HepG2 (cell line): ENCODE data around the gene THRAP3. TPM values are rescaled to one million over a fixed set of nuclear protein-coding genes. Genes with fewer than 3 reads are reported as not detected.

Source experiments
- ARID5B ChIP-seq: IDR thresholded peaks from 2 replicates; pipeline ENCODE4 v1.4.0; 2020; ENCODE audit warnings: mild to moderate bottlenecking, missing genetic modification reagents
- PCBP2 ChIP-seq: fragments of 200-400 bp; formaldehyde crosslinking; optimal IDR thresholded peaks from 2 replicates; pipeline ENCODE3; 2018; ENCODE audit warnings: low read length, low read depth; ENCODE audit not compliant: poor library complexity, severe bottlenecking
- ZNF570 ChIP-seq: sonication (generic); formaldehyde crosslinking; IDR thresholded peaks from 2 replicates; pipeline ENCODE4 v1.4.0; 2020; ENCODE audit warnings: mild to moderate bottlenecking, missing genetic modification reagents, borderline replicate concordance
- ZSCAN12 ChIP-seq: sonication (generic); formaldehyde crosslinking; IDR thresholded peaks from 2 replicates; pipeline ENCODE4 v1.9.0; 2021; ENCODE audit warnings: mild to moderate bottlenecking, missing genetic modification reagents
- polyA plus RNA-seq, 8 experiments: library from polyadenylated mRNA; depleted of rRNA in 3 of 8; stranded (reverse) in 7 of 8; unstranded in 1 of 8; fragments of >200 nt; fragmentation: Illumina TruSeq in 4 of 8; extraction: Trizol in 4 of 8; gene quantifications; 2 replicates each; pipeline versions ENCODE4 v1.2.1 to v1.2.3, GENCODE V29; 2011 to 2016; ENCODE audit warnings: low read depth in 4 of 8, missing spikeins in 1 of 8, mixed read lengths in 1 of 8; ENCODE audit not compliant: insufficient read depth in 1 of 8
- total RNA-seq, 5 experiments: library from RNA; depleted of rRNA; stranded (reverse); fragments of >200 nt; fragmentation: Illumina TruSeq; extraction: Trizol; gene quantifications; 2 replicates each; pipeline ENCODE4 v1.2.3, GENCODE V29; 2016; ENCODE audit warnings: low read depth in 1 of 5
- TF ChIP-seq, protein P1 (sequence below): sonication (generic); formaldehyde crosslinking; IDR thresholded peaks from 2 replicates; pipeline ENCODE4 v1.4.0; 2020; ENCODE audit warnings: missing genetic modification reagents

THRAP3 gene
- total and polyA plus RNA-seq, 2 of the 13 experiments (the other 11 are each of a cell fraction or from before 2014, with no cell fraction given) = 45.0 to 92.6 TPM

- TF ChIP-seq ARID5B (no peak), PCBP2 (no peak), ZNF570 (CRISPR knock-in tag) (no peak), ZSCAN12 (CRISPR knock-in tag) (no peak)
- TF ChIP-seq, protein P1, sequence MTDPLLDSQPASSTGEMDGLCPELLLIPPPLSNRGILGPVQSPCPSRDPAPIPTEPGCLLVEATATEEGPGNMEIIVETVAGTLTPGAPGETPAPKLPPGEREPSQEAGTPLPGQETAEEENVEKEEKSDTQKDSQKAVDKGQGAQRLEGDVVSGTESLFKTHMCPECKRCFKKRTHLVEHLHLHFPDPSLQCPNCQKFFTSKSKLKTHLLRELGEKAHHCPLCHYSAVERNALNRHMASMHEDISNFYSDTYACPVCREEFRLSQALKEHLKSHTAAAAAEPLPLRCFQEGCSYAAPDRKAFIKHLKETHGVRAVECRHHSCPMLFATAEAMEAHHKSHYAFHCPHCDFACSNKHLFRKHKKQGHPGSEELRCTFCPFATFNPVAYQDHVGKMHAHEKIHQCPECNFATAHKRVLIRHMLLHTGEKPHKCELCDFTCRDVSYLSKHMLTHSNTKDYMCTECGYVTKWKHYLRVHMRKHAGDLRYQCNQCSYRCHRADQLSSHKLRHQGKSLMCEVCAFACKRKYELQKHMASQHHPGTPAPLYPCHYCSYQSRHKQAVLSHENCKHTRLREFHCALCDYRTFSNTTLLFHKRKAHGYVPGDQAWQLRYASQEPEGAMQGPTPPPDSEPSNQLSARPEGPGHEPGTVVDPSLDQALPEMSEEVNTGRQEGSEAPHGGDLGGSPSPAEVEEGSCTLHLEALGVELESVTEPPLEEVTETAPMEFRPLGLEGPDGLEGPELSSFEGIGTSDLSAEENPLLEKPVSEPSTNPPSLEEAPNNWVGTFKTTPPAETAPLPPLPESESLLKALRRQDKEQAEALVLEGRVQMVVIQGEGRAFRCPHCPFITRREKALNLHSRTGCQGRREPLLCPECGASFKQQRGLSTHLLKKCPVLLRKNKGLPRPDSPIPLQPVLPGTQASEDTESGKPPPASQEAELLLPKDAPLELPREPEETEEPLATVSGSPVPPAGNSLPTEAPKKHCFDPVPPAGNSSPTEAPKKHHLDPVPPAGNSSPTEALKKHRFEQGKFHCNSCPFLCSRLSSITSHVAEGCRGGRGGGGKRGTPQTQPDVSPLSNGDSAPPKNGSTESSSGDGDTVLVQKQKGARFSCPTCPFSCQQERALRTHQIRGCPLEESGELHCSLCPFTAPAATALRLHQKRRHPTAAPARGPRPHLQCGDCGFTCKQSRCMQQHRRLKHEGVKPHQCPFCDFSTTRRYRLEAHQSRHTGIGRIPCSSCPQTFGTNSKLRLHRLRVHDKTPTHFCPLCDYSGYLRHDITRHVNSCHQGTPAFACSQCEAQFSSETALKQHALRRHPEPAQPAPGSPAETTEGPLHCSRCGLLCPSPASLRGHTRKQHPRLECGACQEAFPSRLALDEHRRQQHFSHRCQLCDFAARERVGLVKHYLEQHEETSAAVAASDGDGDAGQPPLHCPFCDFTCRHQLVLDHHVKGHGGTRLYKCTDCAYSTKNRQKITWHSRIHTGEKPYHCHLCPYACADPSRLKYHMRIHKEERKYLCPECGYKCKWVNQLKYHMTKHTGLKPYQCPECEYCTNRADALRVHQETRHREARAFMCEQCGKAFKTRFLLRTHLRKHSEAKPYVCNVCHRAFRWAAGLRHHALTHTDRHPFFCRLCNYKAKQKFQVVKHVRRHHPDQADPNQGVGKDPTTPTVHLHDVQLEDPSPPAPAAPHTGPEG (CRISPR knock-in tag) = 0 out of 2 replicates have a peak, but pooled peaks have one; percentile 2
- TF ChIP-seq, all 625 proteins: peak for 8
Observed at GRCh38 chr1:36268981-36269380, 44.7 kb downstream of the THRAP3 start (continued).
